ENCODE data around the gene TRNP1. TPM values are rescaled to one million over a fixed set of nuclear protein-coding genes. Genes with fewer than 3 reads are reported as not detected.
A peak's percentile ranks its signal among the peaks of the same experiment; 100 is the strongest.

Gene TRNP1
- total RNA-seq, 1 donor from 2014 or later: 76.5 TPM

DNA sequence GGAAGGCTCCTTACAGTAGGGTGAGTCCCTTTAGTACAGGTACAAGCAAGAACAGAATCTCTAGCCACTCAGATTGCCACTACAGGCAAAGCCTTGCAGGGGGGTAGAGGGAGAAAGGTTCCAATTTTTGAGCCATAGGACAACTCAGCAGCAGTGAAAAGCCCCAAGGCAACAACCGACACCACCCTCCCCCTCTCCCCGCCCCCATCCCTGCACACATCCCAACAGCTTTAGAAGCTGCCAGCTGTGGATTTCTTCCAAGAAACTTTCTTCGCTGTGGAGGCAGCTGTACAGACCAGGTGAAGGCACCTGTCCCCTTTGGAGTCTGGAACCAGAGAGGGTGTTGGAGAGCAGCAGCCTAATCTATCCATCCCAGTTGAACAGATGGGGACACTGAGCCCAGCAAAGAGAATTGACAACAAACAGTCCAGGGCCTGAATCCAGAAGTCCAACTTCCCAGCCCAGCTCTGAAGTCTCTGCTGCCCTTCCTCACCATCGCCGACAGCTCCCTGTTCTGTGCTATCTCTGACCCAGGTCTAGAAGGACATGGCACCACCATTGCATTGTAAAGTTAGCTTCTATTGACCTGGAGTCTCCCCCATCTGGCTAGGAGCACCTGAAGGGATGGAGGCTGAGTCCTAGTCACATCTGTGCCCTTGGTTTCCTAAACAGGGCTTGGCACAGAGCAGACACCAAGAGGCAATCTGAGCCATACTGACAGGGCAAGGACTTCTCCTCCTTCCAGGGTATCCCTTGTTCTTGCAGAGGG lies 16.9 kb downstream of the TRNP1 start:
- H3K4me3 Mint-ChIP-seq (ENCODE audit: unreplicated experiment): peak overlapping the region; percentile 85
- H3K36me3 Mint-ChIP-seq (ENCODE audit: low read depth): peaks cover 7% of the 10 kb centered on the region
- H3K4me1 Mint-ChIP-seq (ENCODE audit: low read depth): peaks cover 58% of the 10 kb centered on the region
- no peak for DNase-seq (ENCODE audit: low spot score)
- TF ChIP-seq, protein P1, sequence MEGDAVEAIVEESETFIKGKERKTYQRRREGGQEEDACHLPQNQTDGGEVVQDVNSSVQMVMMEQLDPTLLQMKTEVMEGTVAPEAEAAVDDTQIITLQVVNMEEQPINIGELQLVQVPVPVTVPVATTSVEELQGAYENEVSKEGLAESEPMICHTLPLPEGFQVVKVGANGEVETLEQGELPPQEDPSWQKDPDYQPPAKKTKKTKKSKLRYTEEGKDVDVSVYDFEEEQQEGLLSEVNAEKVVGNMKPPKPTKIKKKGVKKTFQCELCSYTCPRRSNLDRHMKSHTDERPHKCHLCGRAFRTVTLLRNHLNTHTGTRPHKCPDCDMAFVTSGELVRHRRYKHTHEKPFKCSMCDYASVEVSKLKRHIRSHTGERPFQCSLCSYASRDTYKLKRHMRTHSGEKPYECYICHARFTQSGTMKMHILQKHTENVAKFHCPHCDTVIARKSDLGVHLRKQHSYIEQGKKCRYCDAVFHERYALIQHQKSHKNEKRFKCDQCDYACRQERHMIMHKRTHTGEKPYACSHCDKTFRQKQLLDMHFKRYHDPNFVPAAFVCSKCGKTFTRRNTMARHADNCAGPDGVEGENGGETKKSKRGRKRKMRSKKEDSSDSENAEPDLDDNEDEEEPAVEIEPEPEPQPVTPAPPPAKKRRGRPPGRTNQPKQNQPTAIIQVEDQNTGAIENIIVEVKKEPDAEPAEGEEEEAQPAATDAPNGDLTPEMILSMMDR (IDR thresholded peaks at IDR 0.05): peak; percentile 7
- peak overlapping the region; percentile 92 for H3K27ac Mint-ChIP-seq (ENCODE audit: unreplicated experiment)
- H3K27me3 Mint-ChIP-seq (ENCODE audit: low read depth): no peaks in the 10 kb centered on the region
- H3K9me3 Mint-ChIP-seq (ENCODE audit: low read depth): no peaks in the 10 kb centered on the region

DNA sequence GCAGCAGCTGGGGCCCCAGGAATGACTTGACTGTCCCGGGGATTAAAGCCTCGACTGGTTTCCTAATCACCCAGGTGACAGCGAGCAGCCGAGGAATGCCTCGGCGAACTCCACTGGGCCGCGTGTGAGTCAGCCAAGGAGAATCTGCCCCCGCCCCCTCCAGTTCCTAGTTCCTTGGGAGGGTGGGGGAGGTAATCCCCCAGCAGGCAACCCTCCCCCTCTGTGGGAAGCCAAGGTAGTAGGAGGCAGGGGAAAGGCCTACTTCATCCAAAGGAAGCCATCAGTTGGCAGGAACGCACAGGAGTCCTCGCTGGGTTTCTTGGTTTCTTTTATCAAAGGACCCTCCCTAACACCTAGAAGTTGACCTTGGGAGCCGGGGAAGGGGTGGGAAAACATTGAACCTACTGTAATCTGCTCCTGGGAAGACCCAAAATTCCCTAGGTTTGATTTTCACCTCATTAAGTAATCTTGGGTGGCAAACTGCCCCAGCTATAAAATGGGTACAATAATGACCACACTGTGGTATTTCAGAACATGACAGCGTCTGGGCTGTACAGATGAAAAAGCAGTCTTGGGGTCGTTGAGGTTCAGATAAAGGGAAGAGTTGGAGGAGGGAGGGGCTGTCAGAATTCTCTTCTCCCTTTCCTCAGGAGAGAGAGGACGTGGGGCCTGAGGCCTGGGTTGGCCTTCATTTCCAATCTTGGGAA lies 17.7 kb downstream of the TRNP1 start:
- Mint-ChIP-seq H3K9me3 (ENCODE audit: low read depth) (no peaks in the 10 kb centered on the region), H3K36me3 (ENCODE audit: low read depth) (peaks cover 5% of the 10 kb centered on the region), H3K4me1 (ENCODE audit: low read depth) (peaks cover 55% of the 10 kb centered on the region), H3K27me3 (ENCODE audit: low read depth) (no peaks in the 10 kb centered on the region), H3K4me3 (ENCODE audit: unreplicated experiment) (peak overlapping the region; percentile 85), H3K27ac (ENCODE audit: unreplicated experiment) (peak overlapping the region; percentile 92)
- no peak for DNase-seq (ENCODE audit: low spot score)
- TF ChIP-seq, protein P1 (IDR thresholded peaks at IDR 0.05): no peak

DNA sequence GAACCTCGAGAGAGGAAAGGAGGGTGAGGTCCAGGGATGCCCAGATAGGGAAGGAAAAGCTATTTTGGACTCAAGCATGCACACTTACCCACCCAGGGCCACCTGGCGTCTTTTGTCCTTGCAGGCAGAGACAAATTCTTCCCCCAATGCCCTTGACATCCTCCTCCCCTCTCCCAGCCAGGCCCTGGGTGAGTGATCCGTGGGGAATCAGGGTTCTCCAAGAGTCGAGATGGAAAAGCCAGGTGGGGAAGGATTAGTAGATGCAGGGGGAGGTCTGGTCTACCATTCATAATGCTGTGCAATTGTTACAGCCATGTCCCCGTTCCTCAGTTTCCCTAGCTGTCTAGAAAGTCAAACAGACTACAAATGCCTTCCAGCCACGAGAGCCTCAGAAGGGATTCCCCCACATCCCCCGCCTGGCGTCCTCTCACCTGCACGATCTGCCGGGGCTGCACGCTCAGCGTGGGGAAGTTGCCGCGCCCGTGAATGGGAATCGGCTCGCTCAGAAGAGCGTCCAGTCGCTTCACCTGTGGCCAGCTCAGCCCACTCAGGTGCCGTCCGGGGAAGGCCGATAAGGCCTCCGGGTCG lies 18.6 kb downstream of the TRNP1 start:
- TF ChIP-seq, protein P1 (IDR thresholded peaks at IDR 0.05): no peak
- Mint-ChIP-seq H3K4me1 (ENCODE audit: low read depth) (peaks cover 51% of the 10 kb centered on the region), H3K36me3 (ENCODE audit: low read depth) (peaks cover 1% of the 10 kb centered on the region), H3K27ac (ENCODE audit: unreplicated experiment) (peak overlapping the region; percentile 92), H3K27me3 (ENCODE audit: low read depth) (no peaks in the 10 kb centered on the region), H3K9me3 (ENCODE audit: low read depth) (no peaks in the 10 kb centered on the region), H3K4me3 (ENCODE audit: unreplicated experiment) (peak overlapping the region; percentile 85)
- DNase-seq (ENCODE audit: low spot score): no peak

DNA sequence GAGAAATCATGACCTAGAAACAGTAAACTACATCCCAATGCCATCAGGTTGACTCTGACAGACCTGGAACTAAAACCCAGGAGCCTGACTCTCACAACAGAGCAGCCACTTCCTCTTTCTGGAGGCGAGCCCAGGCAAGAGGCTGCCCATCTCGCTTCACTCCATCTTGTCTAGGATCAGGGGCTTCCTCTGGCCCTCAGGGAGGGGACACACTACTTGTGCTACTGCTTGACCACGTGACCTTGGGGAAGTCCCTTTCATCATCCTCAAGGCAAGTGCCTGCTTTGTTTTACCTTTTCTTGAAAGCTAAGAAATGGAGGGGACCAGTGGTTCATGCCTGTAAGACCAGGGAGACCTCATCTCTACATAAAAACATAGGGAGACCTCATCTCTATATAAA lies 21.8 kb downstream of the TRNP1 start:
- H3K27ac Mint-ChIP-seq (ENCODE audit: unreplicated experiment): no peak overlapping the region
- H3K9me3 Mint-ChIP-seq (ENCODE audit: low read depth): no peaks in the 10 kb centered on the region
- no peak overlapping the region for H3K4me3 Mint-ChIP-seq (ENCODE audit: unreplicated experiment)
- DNase-seq (ENCODE audit: low spot score): no peak
- H3K36me3 Mint-ChIP-seq (ENCODE audit: low read depth): no peaks in the 10 kb centered on the region
- TF ChIP-seq, protein P1 (IDR thresholded peaks at IDR 0.05): no peak
- H3K4me1 Mint-ChIP-seq (ENCODE audit: low read depth): peaks cover 24% of the 10 kb centered on the region
- H3K27me3 Mint-ChIP-seq (ENCODE audit: low read depth): no peaks in the 10 kb centered on the region

DNA sequence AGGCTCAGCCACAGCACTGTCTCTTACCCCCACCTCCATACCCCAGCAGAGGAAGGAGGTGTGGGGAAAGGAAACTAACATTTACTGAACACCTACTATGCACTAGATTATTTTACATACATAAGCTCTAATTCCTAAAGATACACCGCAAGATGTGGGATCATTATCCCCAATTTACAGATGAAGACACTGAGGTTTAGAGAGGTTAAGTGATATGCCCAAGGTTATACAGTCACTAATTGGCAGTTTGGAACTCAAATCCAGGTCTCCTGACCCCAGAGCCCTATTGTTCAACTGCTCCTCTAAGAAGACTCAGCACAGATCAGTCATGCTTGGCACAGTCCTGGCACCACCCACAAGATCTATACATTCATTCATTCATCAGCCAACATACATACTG lies 22.9 kb downstream of the TRNP1 start:
- Mint-ChIP-seq H3K4me3 (ENCODE audit: unreplicated experiment) (no peak overlapping the region), H3K27ac (ENCODE audit: unreplicated experiment) (no peak overlapping the region), H3K27me3 (ENCODE audit: low read depth) (no peaks in the 10 kb centered on the region), H3K4me1 (ENCODE audit: low read depth) (peaks cover 17% of the 10 kb centered on the region), H3K9me3 (ENCODE audit: low read depth) (no peaks in the 10 kb centered on the region), H3K36me3 (ENCODE audit: low read depth) (no peaks in the 10 kb centered on the region)
- no peak for DNase-seq (ENCODE audit: low spot score)
- TF ChIP-seq, protein P1 (IDR thresholded peaks at IDR 0.05): no peak
